Esophagus muscularis mucosa (tissue), 3 donors: Measurements from ENCODE around the gene C5orf46.

Experiments
- CTCF ChIP-seq, 3 experiments: fragments of 200-600 bp in 2 of 3; fragments of 450-650 bp in 1 of 3; sonication (generic) in 2 of 3; IDR thresholded peaks; one replicate each; pipeline ENCODE4 v1.5.1; 2017 to 2019; ENCODE audit warnings: antibody characterized with exemption in 3 of 3, mild to moderate bottlenecking in 2 of 3, moderate library complexity in 1 of 3
- POLR2A ChIP-seq: fragments of 450-650 bp; IDR thresholded peaks from one replicate; pipeline ENCODE4 v1.6.1; 2017; ENCODE audit warnings: antibody characterized with exemption, moderate library complexity, mild to moderate bottlenecking, low read depth
- POLR2AphosphoS5 ChIP-seq, 2 donors: sonication (generic); formaldehyde crosslinking; IDR thresholded peaks; one replicate each; pipeline ENCODE4 v1.6.1; 2017; ENCODE audit warnings: antibody characterized with exemption in 2 of 2

DNA sequence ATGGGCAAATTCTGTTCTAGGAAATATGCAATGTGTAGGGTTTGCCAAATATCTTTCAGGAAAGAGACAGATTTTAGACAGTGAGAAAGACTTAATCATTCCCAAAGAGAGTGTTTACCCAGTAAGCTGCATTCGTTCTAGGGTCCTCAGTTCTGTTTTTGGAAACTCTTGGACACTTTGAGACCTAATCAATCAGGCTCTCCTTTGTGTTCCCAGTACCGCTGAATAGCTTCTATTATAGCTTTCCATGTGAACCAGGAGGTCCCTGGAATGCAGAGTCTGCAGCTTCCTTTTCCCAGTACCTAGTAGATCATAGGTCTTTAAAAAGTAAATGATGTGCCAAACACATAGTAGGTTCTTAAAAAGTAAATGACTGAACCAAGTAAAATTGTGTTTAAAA is 63.5 kb downstream of the C5orf46 start:
- no peak for TF ChIP-seq CTCF (IDR thresholded peaks at IDR 0.05)
- TF ChIP-seq POLR2AphosphoS5 (IDR thresholded peaks at IDR 0.05), result no peak
- TF ChIP-seq POLR2A, result no peak
